GM12878 (cell line): ENCODE results near the gene RHEB. TPM values are rescaled to one million over a fixed set of nuclear protein-coding genes. Genes with fewer than 3 reads are reported as not detected.

Source experiments
- ATAC-seq: fragments of 200-7000 bp; cut with Tn5 transposase; 3 replicates; pipeline ENCODE4 v1.9.1; 2020; ENCODE audit warnings: mild to moderate bottlenecking, moderate library complexity
- BruUV-seq: library from RNA; stranded (reverse); fragments of 400-500 nt; replicated peaks from 2 replicates; lab custom pipeline; 2021; lab: Mats Ljungman, UMichigan
- CTCF ChIA-PET: fragments of 300-600 bp; sonication (Branson Sonifier 250); formaldehyde crosslinking; extraction: SDS; loops from one replicate; lab custom pipeline; 2021; ENCODE audit warnings: inconsistent platforms; lab: Yijun Ruan, JAX
- POLR2A ChIA-PET: fragments of 350-600 bp; formaldehyde crosslinking; extraction: SDS; loops from one replicate; lab custom pipeline; 2021; ENCODE audit warnings: inconsistent platforms; lab: Charles Lee
- RAD21 ChIA-PET: fragments of 300-600 bp; sonication (Branson Sonifier 250); formaldehyde crosslinking; loops from one replicate; lab custom pipeline; 2023; ENCODE audit warnings: antibody characterized with exemption; ENCODE audit not compliant: unreplicated experiment; lab: Charles Lee
- SMC1A ChIA-PET: fragments of 300-600 bp; sonication (Branson Sonifier 250); formaldehyde crosslinking; loops from one replicate; lab custom pipeline; 2023; ENCODE audit not compliant: unreplicated experiment, uncharacterized antibody; lab: Charles Lee
- DNase-seq: peaks from one replicate; pipeline ENCODE4 v3.0.0-alpha.2; 2011; ENCODE audit warnings: low read depth, low spot score
- FAIRE-seq: peaks from 3 replicates; lab custom pipeline; 2011; peaks lifted over from hg19 to GRCh38; lab: Jason Lieb, UNC
- H2AFZ ChIP-seq: 2 replicates; pipeline ENCODE4 v1.6.0; 2011; ENCODE audit warnings: low read depth, low read length, control low read depth; ENCODE audit not compliant: control insufficient read depth
- H3K27ac ChIP-seq: 2 replicates; pipeline ENCODE4 v1.5.1; 2011; ENCODE audit warnings: control low read depth; ENCODE audit not compliant: control insufficient read depth, insufficient read depth
- H3K27me3 ChIP-seq, 2 experiments: replicated peaks in 1 of 2; 2 replicates each; pipeline versions ENCODE4 v1.6.0 to v1.6.1; 2011; ENCODE audit warnings: low read length in 1 of 2; ENCODE audit not compliant: control insufficient read depth in 2 of 2, insufficient read depth in 2 of 2
- H3K36me3 ChIP-seq, 2 experiments: 2 replicates each; pipeline ENCODE4 v1.5.1; 2011; ENCODE audit warnings: low read length in 1 of 2; ENCODE audit not compliant: control insufficient read depth in 2 of 2, insufficient read depth in 2 of 2
- H3K4me1 ChIP-seq: 2 replicates; pipeline ENCODE4 v1.6.1; 2011; ENCODE audit warnings: mild to moderate bottlenecking, low read length, moderate library complexity, mixed read lengths; ENCODE audit not compliant: control insufficient read depth, insufficient read depth
- H3K4me2 ChIP-seq: 2 replicates; pipeline ENCODE4 v1.6.0; 2011; ENCODE audit warnings: control low read depth; ENCODE audit not compliant: control insufficient read depth, insufficient read depth
- H3K4me3 ChIP-seq: fragments of 200-600 bp; sonication (generic); 2 replicates; pipeline ENCODE4 v1.5.1; 2016
- H3K79me2 ChIP-seq: 2 replicates; pipeline ENCODE4 v1.6.0; 2011; ENCODE audit warnings: low read length; ENCODE audit not compliant: control insufficient read depth, insufficient read depth
- H3K9ac ChIP-seq: 2 replicates; pipeline ENCODE4 v1.8.0; 2011; ENCODE audit warnings: low read length, control low read depth, mixed read lengths; ENCODE audit not compliant: control insufficient read depth, insufficient read depth
- H3K9me3 ChIP-seq: replicated peaks from 3 replicates; pipeline ENCODE4 v1.5.1; 2011; ENCODE audit warnings: mild to moderate bottlenecking, low read length; ENCODE audit not compliant: control insufficient read depth, insufficient read depth
- H4K20me1 ChIP-seq: 2 replicates; pipeline ENCODE4 v1.6.0; 2011; ENCODE audit not compliant: control insufficient read depth, insufficient read depth
- BCL11A ChIP-seq: IDR thresholded peaks from 2 replicates; pipeline ENCODE4 v1.6.1; 2011; ENCODE audit warnings: low read depth, low read length
- BRCA1 ChIP-seq: IDR thresholded peaks from 2 replicates; pipeline ENCODE4 v1.6.1; 2011; ENCODE audit warnings: low read depth, low read length, improper control_type of control experiment
- CREB1 ChIP-seq: IDR thresholded peaks from 2 replicates; pipeline ENCODE4 v1.6.1; 2012; ENCODE audit warnings: low read depth, mild to moderate bottlenecking, inconsistent platforms
- EP300 ChIP-seq, 2 experiments: fragments of 150-350 bp in 1 of 2; IDR thresholded peaks; 2 replicates each; pipeline ENCODE4 v1.6.1; 2011 to 2012; ENCODE audit warnings: low read depth in 2 of 2, low read length in 2 of 2, borderline replicate concordance in 1 of 2, improper control_type of control experiment in 1 of 2, inconsistent platforms in 1 of 2; ENCODE audit not compliant: control insufficient read depth in 1 of 2
- POLR2A ChIP-seq: IDR thresholded peaks from 2 replicates; pipeline ENCODE4 v1.6.1; 2011; ENCODE audit warnings: low read depth, mild to moderate bottlenecking, low read length
- STAT1 ChIP-seq: fragments of 450-650 bp; conservative IDR thresholded peaks from 2 replicates; pipeline ENCODE4 v1.6.1; 2014; ENCODE audit warnings: antibody characterized with exemption, mild to moderate bottlenecking
- SUPT20H ChIP-seq: IDR thresholded peaks from 2 replicates; pipeline ENCODE4 v1.6.1; 2011; ENCODE audit warnings: low read depth, mild to moderate bottlenecking, low read length, moderate library complexity, borderline replicate concordance; ENCODE audit not compliant: control insufficient read depth
- TCF7 ChIP-seq: IDR thresholded peaks from 2 replicates; pipeline ENCODE4 v1.6.1; 2014; ENCODE audit warnings: antibody characterized with exemption, borderline replicate concordance
- WGBS: methylation state at CpG from one replicate; pipeline ENCODE4 v1.1.6; 2016; ENCODE audit warnings: low lambda C conversion rate; ENCODE audit not compliant: insufficient replicate concordance, insufficient coverage; ENCODE audit errors: missing lambda C conversion rate; 5-methylcytosine and 5-hydroxymethylcytosine counted together
- in situ Hi-C: fragments of 300-500 bp; cut with MboI; formaldehyde crosslinking; loops from 9 replicates; pipeline ENCODE4 v1.14.3; 2018; ENCODE audit warnings: mixed read lengths
- intact Hi-C: fragments of 100-400 bp; cut with micrococcal nuclease; formaldehyde crosslinking; loops from one replicate; pipeline ENCODE4 v1.14.2; 2022; ENCODE audit not compliant: unreplicated experiment
- polyA plus RNA-seq, 11 experiments: library from polyadenylated mRNA; depleted of rRNA in 4 of 11; unstranded in 6 of 11; stranded (reverse) in 5 of 11; fragments of >200 nt; fragmentation: Nextera tagmentation in 4 of 11; fragmentation: Illumina TruSeq in 1 of 11; extraction: Ambion mirVana in 4 of 11; extraction: Trizol in 1 of 11; gene quantifications; 1 replicate in 1 of 11; 2 replicates in 10 of 11; pipeline versions ENCODE4 v1.2.1 to v1.2.3, GENCODE V29; 2011 to 2016; ENCODE audit warnings: inconsistent platforms in 2 of 11, missing spikeins in 2 of 11, low read depth in 1 of 11
- total RNA-seq, 4 experiments: library from RNA; depleted of rRNA in 3 of 4; stranded (reverse); fragments of >200 nt in 3 of 4; fragmentation: Illumina TruSeq in 1 of 4; extraction: Trizol in 1 of 4; gene quantifications; 2 replicates each; pipeline versions ENCODE4 v1.2.1 to v1.2.3, GENCODE V29; 2013 to 2021
- TF ChIP-seq, protein P1 (sequence below): fragments of 450-650 bp; IDR thresholded peaks from 2 replicates; pipeline ENCODE4 v1.6.1; 2017; ENCODE audit warnings: mild to moderate bottlenecking

The RHEB gene
- total and polyA plus RNA-seq, 10 of the 15 experiments (the other 5 are each of a cell fraction or from before 2014, with no cell fraction given), result 6.2 to 67.8 (median 38.0) TPM

DNA sequence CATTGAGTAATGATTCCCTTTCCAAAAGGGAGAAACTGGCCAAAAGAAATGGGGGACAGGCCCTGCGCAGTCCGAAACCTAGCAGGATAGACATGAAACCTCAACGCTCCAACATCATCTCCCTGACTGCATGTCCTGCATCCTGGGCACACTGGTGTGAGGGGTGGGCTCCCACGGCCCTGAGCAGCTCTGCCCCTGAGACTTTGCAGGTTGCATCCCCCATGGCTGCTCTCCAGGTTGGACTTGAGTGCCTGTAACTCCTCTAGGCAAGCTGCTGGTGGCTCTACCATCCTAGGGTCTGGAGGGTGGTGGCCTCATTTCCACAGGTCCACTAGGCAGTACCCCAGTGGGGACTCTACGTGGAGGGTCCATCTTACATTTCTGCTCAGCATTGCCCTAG, 63.4 kb downstream of the RHEB start (continued):
- TF ChIP-seq SUPT20H, result no peak

DNA sequence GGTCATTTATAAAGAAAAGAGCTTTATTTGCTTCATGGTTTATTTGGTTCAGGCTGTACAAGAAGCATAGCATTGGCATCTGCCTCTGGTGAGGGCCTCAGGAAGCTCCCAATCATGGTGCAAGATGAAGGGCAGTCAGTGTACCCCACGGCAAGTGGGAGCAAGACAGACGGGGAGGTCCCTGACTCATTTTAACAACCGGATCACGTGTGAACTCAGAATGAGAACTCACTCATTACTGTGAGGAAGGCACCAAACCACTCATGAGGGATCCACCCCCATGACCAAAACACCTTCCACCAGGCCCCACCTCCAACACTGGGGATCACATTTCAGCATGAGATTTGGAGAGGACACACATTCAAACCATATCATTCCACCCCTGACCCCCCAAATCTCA, 64.0 kb downstream of the RHEB start:
- Histone ChIP-seq H3K4me1 (no peaks in the 10 kb centered on the region), H2AFZ (no peak overlapping the region), H3K9me3 (no peaks in the 10 kb centered on the region; the same call in 2 of the 3 replicates), H3K27me3 (no peaks in the 10 kb centered on the region), H3K79me2 (no peaks in the 10 kb centered on the region), H3K4me2 (no peak overlapping the region), H3K36me3 (no peaks in the 10 kb centered on the region), H3K4me3 (no peak overlapping the region), H3K27ac (no peak overlapping the region), H3K9ac (no peak overlapping the region), H4K20me1 (no peaks in the 10 kb centered on the region)
- CTCF ChIA-PET, result no interaction called here
- no TSS peak for BruUV-seq
- no peak; the same call in 2 of the 3 replicates for ATAC-seq
- RAD21 ChIA-PET, result no interaction called here
- no peak for TF ChIP-seq TCF7
- TF ChIP-seq, protein P1, sequence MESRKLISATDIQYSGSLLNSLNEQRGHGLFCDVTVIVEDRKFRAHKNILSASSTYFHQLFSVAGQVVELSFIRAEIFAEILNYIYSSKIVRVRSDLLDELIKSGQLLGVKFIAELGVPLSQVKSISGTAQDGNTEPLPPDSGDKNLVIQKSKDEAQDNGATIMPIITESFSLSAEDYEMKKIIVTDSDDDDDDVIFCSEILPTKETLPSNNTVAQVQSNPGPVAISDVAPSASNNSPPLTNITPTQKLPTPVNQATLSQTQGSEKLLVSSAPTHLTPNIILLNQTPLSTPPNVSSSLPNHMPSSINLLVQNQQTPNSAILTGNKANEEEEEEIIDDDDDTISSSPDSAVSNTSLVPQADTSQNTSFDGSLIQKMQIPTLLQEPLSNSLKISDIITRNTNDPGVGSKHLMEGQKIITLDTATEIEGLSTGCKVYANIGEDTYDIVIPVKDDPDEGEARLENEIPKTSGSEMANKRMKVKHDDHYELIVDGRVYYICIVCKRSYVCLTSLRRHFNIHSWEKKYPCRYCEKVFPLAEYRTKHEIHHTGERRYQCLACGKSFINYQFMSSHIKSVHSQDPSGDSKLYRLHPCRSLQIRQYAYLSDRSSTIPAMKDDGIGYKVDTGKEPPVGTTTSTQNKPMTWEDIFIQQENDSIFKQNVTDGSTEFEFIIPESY, result no peak
- TF ChIP-seq BRCA1, result no peak
- TF ChIP-seq STAT1, result no peak
- no peak for TF ChIP-seq CREB1
- no peak for TF ChIP-seq POLR2A
- no peak for TF ChIP-seq BCL11A
- TF ChIP-seq EP300 (IDR thresholded peaks at IDR 0.05; ENCODE audit: borderline replicate concordance in 1 of 2, control insufficient read depth in 1 of 2, low read depth in 2 of 2, low read length in 2 of 2), result no peak
- FAIRE-seq, result no peak
- POLR2A ChIA-PET, result no interaction called here
- DNase-seq, result no peak
- WGBS, result 6% methylated on average over 4 of the region's 4 CpGs
- in situ Hi-C loops, result no loop called here
- SMC1A ChIA-PET, result no interaction called here
- intact Hi-C loops, result no loop called here
